H1 (cell line): Measurements from ENCODE around the gene ACVRL1. TPM values are rescaled to one million over a fixed set of nuclear protein-coding genes. Genes with fewer than 3 reads are reported as not detected.

ENCODE experiments used
- CHD1 ChIP-seq: IDR thresholded peaks from 2 replicates; pipeline ENCODE4 v1.6.1; 2012; ENCODE audit warnings: low read depth, low read length, improper control_type of control experiment
- EZH2 ChIP-seq: fragments of 200-600 bp; sonication (generic); IDR thresholded peaks from 2 replicates; pipeline ENCODE4 v1.7.1; 2012; ENCODE audit warnings: low read depth, mild to moderate bottlenecking, moderate library complexity, low read length, inconsistent platforms; ENCODE audit not compliant: severe bottlenecking
- NANOG ChIP-seq: IDR thresholded peaks from 2 replicates; pipeline ENCODE4 v1.6.1; 2011; ENCODE audit warnings: low read length, low read depth, mild to moderate bottlenecking, inconsistent platforms; ENCODE audit not compliant: insufficient read depth, poor library complexity, severe bottlenecking
- POLR2AphosphoS5 ChIP-seq: IDR thresholded peaks from 2 replicates; pipeline ENCODE4 v1.6.1; 2011; ENCODE audit warnings: low read depth, low read length
- RBBP5 ChIP-seq: IDR thresholded peaks from 2 replicates; pipeline ENCODE4 v1.7.1; 2012; ENCODE audit warnings: low read depth, mild to moderate bottlenecking, inconsistent platforms, low read length, moderate library complexity, borderline replicate concordance
- SP2 ChIP-seq: IDR thresholded peaks from 2 replicates; pipeline ENCODE4 v1.6.1; 2012; ENCODE audit warnings: mild to moderate bottlenecking, low read length, inconsistent platforms
- SP4 ChIP-seq: IDR thresholded peaks from 2 replicates; pipeline ENCODE4 v1.6.1; 2012; ENCODE audit warnings: low read length, inconsistent platforms
- SUZ12 ChIP-seq: fragments of 200-600 bp; sonication (generic); IDR thresholded peaks from 2 replicates; pipeline ENCODE4 v1.6.1; 2012; ENCODE audit warnings: mild to moderate bottlenecking, inconsistent platforms, low read length, moderate library complexity, mixed read lengths
- TEAD4 ChIP-seq: IDR thresholded peaks from 2 replicates; pipeline ENCODE4 v1.6.1; 2012; ENCODE audit warnings: low read depth, low read length, inconsistent platforms, mixed read lengths
- polyA plus RNA-seq, 7 experiments: library from polyadenylated mRNA; depleted of rRNA in 3 of 7; stranded (reverse) in 5 of 7; unstranded in 2 of 7; fragments of >200 nt in 5 of 7; fragments of 200-250 nt in 2 of 7; gene quantifications; 1 replicate in 5 of 7; 2 replicates in 1 of 7; 4 replicates in 1 of 7; pipeline versions ENCODE4 v1.2.1 to v1.2.3, GENCODE V29; 2011 to 2013; ENCODE audit warnings: missing spikeins in 2 of 7, mixed read lengths in 2 of 7
- total RNA-seq: library from RNA; stranded (reverse); fragmentation: NEBNext Ultra II Directional; extraction: Animal tissue kit (Norgen Biotek cat#: 25700); gene quantifications from 2 replicates; pipeline ENCODE4 v1.2.1, GENCODE V29; 2021
- TF ChIP-seq, protein P1 (sequence below): fragments of 300-600 bp; sonication (generic); IDR thresholded peaks from 2 replicates; pipeline ENCODE4 v1.7.1; 2012; ENCODE audit warnings: low read length, moderate library complexity, mild to moderate bottlenecking, inconsistent platforms; ENCODE audit not compliant: insufficient replicate concordance
- TF ChIP-seq, protein P2 (sequence below): IDR thresholded peaks from 2 replicates; pipeline ENCODE4 v1.6.1; 2012; ENCODE audit warnings: inconsistent platforms

Gene ACVRL1
- total and polyA plus RNA-seq, 2 of the 8 experiments (the other 6 are each of a cell fraction or from before 2014, with no cell fraction given), result 0.09 to 0.35 TPM

DNA sequence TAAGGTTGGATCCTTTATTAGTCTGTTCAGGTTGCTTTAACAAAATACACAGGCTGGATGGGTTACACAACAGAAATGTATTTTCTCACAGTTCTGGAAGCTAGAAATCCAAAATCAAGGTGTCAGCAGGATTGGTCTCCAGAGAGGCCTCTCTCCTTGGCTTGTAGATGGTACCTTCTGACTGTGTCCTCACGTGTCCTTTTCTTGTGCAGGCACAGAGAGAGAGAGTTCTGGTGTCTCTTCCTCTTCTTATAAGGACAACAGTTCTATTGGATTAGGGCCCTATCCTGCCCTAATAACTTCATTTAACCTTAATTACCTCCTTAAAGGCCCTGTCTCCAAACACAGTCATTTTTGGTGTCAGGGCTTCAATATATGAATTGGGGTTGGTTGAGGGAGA, 24.0 kb upstream of the ACVRL1 start (continued):
- TF ChIP-seq, protein P1, sequence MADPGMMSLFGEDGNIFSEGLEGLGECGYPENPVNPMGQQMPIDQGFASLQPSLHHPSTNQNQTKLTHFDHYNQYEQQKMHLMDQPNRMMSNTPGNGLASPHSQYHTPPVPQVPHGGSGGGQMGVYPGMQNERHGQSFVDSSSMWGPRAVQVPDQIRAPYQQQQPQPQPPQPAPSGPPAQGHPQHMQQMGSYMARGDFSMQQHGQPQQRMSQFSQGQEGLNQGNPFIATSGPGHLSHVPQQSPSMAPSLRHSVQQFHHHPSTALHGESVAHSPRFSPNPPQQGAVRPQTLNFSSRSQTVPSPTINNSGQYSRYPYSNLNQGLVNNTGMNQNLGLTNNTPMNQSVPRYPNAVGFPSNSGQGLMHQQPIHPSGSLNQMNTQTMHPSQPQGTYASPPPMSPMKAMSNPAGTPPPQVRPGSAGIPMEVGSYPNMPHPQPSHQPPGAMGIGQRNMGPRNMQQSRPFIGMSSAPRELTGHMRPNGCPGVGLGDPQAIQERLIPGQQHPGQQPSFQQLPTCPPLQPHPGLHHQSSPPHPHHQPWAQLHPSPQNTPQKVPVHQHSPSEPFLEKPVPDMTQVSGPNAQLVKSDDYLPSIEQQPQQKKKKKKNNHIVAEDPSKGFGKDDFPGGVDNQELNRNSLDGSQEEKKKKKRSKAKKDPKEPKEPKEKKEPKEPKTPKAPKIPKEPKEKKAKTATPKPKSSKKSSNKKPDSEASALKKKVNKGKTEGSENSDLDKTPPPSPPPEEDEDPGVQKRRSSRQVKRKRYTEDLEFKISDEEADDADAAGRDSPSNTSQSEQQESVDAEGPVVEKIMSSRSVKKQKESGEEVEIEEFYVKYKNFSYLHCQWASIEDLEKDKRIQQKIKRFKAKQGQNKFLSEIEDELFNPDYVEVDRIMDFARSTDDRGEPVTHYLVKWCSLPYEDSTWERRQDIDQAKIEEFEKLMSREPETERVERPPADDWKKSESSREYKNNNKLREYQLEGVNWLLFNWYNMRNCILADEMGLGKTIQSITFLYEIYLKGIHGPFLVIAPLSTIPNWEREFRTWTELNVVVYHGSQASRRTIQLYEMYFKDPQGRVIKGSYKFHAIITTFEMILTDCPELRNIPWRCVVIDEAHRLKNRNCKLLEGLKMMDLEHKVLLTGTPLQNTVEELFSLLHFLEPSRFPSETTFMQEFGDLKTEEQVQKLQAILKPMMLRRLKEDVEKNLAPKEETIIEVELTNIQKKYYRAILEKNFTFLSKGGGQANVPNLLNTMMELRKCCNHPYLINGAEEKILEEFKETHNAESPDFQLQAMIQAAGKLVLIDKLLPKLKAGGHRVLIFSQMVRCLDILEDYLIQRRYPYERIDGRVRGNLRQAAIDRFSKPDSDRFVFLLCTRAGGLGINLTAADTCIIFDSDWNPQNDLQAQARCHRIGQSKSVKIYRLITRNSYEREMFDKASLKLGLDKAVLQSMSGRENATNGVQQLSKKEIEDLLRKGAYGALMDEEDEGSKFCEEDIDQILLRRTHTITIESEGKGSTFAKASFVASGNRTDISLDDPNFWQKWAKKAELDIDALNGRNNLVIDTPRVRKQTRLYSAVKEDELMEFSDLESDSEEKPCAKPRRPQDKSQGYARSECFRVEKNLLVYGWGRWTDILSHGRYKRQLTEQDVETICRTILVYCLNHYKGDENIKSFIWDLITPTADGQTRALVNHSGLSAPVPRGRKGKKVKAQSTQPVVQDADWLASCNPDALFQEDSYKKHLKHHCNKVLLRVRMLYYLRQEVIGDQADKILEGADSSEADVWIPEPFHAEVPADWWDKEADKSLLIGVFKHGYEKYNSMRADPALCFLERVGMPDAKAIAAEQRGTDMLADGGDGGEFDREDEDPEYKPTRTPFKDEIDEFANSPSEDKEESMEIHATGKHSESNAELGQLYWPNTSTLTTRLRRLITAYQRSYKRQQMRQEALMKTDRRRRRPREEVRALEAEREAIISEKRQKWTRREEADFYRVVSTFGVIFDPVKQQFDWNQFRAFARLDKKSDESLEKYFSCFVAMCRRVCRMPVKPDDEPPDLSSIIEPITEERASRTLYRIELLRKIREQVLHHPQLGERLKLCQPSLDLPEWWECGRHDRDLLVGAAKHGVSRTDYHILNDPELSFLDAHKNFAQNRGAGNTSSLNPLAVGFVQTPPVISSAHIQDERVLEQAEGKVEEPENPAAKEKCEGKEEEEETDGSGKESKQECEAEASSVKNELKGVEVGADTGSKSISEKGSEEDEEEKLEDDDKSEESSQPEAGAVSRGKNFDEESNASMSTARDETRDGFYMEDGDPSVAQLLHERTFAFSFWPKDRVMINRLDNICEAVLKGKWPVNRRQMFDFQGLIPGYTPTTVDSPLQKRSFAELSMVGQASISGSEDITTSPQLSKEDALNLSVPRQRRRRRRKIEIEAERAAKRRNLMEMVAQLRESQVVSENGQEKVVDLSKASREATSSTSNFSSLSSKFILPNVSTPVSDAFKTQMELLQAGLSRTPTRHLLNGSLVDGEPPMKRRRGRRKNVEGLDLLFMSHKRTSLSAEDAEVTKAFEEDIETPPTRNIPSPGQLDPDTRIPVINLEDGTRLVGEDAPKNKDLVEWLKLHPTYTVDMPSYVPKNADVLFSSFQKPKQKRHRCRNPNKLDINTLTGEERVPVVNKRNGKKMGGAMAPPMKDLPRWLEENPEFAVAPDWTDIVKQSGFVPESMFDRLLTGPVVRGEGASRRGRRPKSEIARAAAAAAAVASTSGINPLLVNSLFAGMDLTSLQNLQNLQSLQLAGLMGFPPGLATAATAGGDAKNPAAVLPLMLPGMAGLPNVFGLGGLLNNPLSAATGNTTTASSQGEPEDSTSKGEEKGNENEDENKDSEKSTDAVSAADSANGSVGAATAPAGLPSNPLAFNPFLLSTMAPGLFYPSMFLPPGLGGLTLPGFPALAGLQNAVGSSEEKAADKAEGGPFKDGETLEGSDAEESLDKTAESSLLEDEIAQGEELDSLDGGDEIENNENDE, result no peak
- no peak for TF ChIP-seq EZH2
- TF ChIP-seq RBBP5, result no peak
- no peak for TF ChIP-seq POLR2AphosphoS5
- TF ChIP-seq SUZ12, result no peak
- no peak for TF ChIP-seq SP4
- TF ChIP-seq CHD1, result no peak
- TF ChIP-seq TEAD4, result no peak
- TF ChIP-seq NANOG, result no peak
- no peak for TF ChIP-seq SP2
- TF ChIP-seq, protein P2, sequence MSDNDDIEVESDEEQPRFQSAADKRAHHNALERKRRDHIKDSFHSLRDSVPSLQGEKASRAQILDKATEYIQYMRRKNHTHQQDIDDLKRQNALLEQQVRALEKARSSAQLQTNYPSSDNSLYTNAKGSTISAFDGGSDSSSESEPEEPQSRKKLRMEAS, result no peak
